OCI-LY7 (cell line): ENCODE measurements around the gene SP110. TPM values are rescaled to one million over a fixed set of nuclear protein-coding genes. Genes with fewer than 3 reads are reported as not detected.
A peak's percentile ranks its signal among the peaks of the same experiment; 100 is the strongest.

Experiments used
- BruUV-seq: library from RNA; stranded (reverse); fragments of 400-500 nt; replicated peaks from 2 replicates; lab custom pipeline; 2021; lab: Mats Ljungman, UMichigan
- CTCF ChIA-PET: fragments of 300-600 bp; sonication (Branson Sonifier 250); formaldehyde crosslinking; loops from one replicate; lab custom pipeline; 2022; ENCODE audit warnings: antibody characterized with exemption; ENCODE audit not compliant: unreplicated experiment; lab: Charles Lee
- POLR2A ChIA-PET: fragments of 300-600 bp; sonication (Branson Sonifier 250); formaldehyde crosslinking; loops from one replicate; lab custom pipeline; 2022; ENCODE audit warnings: antibody characterized with exemption; lab: Charles Lee
- DNase-seq: peaks from one replicate; pipeline ENCODE4 v3.0.0-alpha.2; 2015; ENCODE audit warnings: low spot score
- H2AFZ ChIP-seq: fragments of 200-600 bp; sonication (generic), shearing (Covaris generic); 2 replicates; pipeline ENCODE4 v1.6.1; 2014; ENCODE audit warnings: mild to moderate bottlenecking, antibody characterized with exemption, low read length, moderate library complexity
- H3K27ac ChIP-seq: fragments of 200-600 bp; sonication (generic); 2 replicates; pipeline ENCODE4 v1.5.1; 2014; ENCODE audit warnings: mixed run types, low read depth, mild to moderate bottlenecking, moderate library complexity, low read length, inconsistent platforms; ENCODE audit not compliant: poor library complexity, severe bottlenecking
- H3K36me3 ChIP-seq: fragments of 200-600 bp; sonication (generic); 2 replicates; pipeline ENCODE4 v1.6.1; 2014; ENCODE audit warnings: mild to moderate bottlenecking, antibody characterized with exemption, low read length, moderate library complexity, mixed read lengths; ENCODE audit not compliant: insufficient read depth
- H3K4me1 ChIP-seq: fragments of 200-600 bp; sonication (generic); 2 replicates; pipeline ENCODE4 v1.5.1; 2014; ENCODE audit warnings: mild to moderate bottlenecking, low read length; ENCODE audit not compliant: insufficient read depth, poor library complexity, severe bottlenecking
- H3K4me2 ChIP-seq: fragments of 200-600 bp; sonication (generic); 2 replicates; pipeline ENCODE4 v1.6.1; 2014; ENCODE audit warnings: mild to moderate bottlenecking, low read length
- H3K4me3 ChIP-seq: fragments of 200-600 bp; sonication (generic); 2 replicates; pipeline ENCODE4 v1.5.1; 2014; ENCODE audit warnings: mild to moderate bottlenecking, low read depth, low read length; ENCODE audit not compliant: poor library complexity, severe bottlenecking
- H3K79me2 ChIP-seq: fragments of 200-600 bp; sonication (generic); 2 replicates; pipeline ENCODE4 v1.6.1; 2016; ENCODE audit warnings: low read depth, mild to moderate bottlenecking, low read length, moderate library complexity, mixed read lengths; ENCODE audit not compliant: insufficient read depth
- H3K9me2 ChIP-seq: fragments of 200-600 bp; sonication (generic); 2 replicates; pipeline ENCODE4 v1.6.1; 2016; ENCODE audit warnings: mild to moderate bottlenecking, low read length, mixed read lengths; ENCODE audit not compliant: insufficient read depth
- H3K9me3 ChIP-seq: fragments of 200-600 bp; sonication (generic); 2 replicates; pipeline ENCODE4 v1.6.1; 2014; ENCODE audit warnings: mild to moderate bottlenecking, mixed run types, low read length, mixed read lengths
- H4K20me1 ChIP-seq: fragments of 200-600 bp; sonication (generic); 2 replicates; pipeline ENCODE4 v1.6.1; 2014; ENCODE audit warnings: mild to moderate bottlenecking, antibody characterized with exemption, low read length, moderate library complexity, mixed read lengths; ENCODE audit not compliant: insufficient read depth
- EZH2phosphoT487 ChIP-seq: fragments of 200-600 bp; sonication (generic); IDR thresholded peaks from 2 replicates; pipeline ENCODE4 v1.6.1; 2018; ENCODE audit warnings: low read depth, borderline replicate concordance, mild to moderate bottlenecking, mixed run types, antibody characterized with exemption, low read length, moderate library complexity, mixed read lengths
- intact Hi-C: fragments of 100-400 bp; cut with micrococcal nuclease; formaldehyde crosslinking; loops from one replicate; pipeline ENCODE4 v1.10.0; 2022; ENCODE audit not compliant: unreplicated experiment
- total RNA-seq, 2 experiments: library from RNA; depleted of rRNA in 1 of 2; stranded (reverse); fragments of >200 nt in 1 of 2; shearing (Covaris generic) in 1 of 2; gene quantifications; 2 replicates each; pipeline ENCODE4 v1.2.3, GENCODE V29; 2014 to 2022
- TF ChIP-seq, protein P1 (sequence below): fragments of 200-600 bp; sonication (generic); conservative IDR thresholded peaks from 2 replicates; pipeline ENCODE4 v1.5.1; 2014; ENCODE audit warnings: mild to moderate bottlenecking, antibody characterized with exemption, low read length, moderate library complexity, mixed read lengths

SP110 gene
- total RNA-seq, 2 experiments from 2014 or later: 9.3 to 15.7 TPM

DNA sequence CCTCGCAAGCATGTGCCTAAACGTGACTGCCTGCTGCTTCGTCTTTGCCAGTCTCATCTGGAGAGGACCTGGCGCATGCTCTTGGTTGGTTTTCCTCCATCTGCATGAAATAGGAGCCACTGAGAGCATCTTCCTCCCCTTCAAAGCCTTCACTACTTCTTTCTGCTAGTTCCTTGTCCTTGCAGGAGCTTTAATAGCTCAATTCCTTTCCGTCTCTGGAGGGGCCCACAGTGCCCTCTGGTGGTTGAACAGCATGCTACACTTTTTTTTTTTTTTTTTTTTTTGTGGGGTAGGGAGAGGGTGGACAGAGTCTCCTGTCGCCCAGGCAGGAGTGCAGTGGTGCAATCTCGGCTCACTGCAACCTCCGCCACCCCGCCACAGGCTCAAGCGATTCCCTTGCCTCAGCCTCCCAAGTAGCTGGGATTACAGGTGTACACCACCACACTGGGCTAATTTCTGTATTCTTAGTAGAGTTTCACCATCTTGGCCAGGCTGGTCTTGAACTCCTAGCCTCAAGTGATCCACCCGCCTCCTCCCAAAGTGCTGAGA, 59.6 kb downstream of the SP110 start:
- no peaks in the 10 kb centered on the region for H3K36me3 ChIP-seq
- DNase-seq: peak; percentile 49
- H3K79me2 ChIP-seq: no peaks in the 10 kb centered on the region
- ChIA-PET POLR2A (interaction anchor here (0.7 kb wide), 2 partner anchors 164 to 575 kb away, joined by 3 to 13 read pairs; no protein-coding TSS in a partner anchor), CTCF (interaction anchor here (0.6 kb wide), 2 partner anchors 16 to 646 kb away, joined by 3 to 4 read pairs; no protein-coding TSS in a partner anchor)
- TF ChIP-seq, protein P1, sequence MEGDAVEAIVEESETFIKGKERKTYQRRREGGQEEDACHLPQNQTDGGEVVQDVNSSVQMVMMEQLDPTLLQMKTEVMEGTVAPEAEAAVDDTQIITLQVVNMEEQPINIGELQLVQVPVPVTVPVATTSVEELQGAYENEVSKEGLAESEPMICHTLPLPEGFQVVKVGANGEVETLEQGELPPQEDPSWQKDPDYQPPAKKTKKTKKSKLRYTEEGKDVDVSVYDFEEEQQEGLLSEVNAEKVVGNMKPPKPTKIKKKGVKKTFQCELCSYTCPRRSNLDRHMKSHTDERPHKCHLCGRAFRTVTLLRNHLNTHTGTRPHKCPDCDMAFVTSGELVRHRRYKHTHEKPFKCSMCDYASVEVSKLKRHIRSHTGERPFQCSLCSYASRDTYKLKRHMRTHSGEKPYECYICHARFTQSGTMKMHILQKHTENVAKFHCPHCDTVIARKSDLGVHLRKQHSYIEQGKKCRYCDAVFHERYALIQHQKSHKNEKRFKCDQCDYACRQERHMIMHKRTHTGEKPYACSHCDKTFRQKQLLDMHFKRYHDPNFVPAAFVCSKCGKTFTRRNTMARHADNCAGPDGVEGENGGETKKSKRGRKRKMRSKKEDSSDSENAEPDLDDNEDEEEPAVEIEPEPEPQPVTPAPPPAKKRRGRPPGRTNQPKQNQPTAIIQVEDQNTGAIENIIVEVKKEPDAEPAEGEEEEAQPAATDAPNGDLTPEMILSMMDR: peak; percentile 86
- TF ChIP-seq EZH2phosphoT487: no peak
- no peak overlapping the region for H3K4me3 ChIP-seq
- H3K9me2 ChIP-seq: no peaks in the 10 kb centered on the region
- no peak overlapping the region for H3K27ac ChIP-seq
- no peaks in the 10 kb centered on the region for H3K4me1 ChIP-seq
- BruUV-seq: no TSS peak
- no peak overlapping the region for H2AFZ ChIP-seq
- no peaks in the 10 kb centered on the region for H4K20me1 ChIP-seq
- no peaks in the 10 kb centered on the region for H3K9me3 ChIP-seq
- intact Hi-C loops: loop anchor here (5.0 kb wide), 1 partner anchor 153 kb away; no protein-coding TSS in a partner anchor
- no peak overlapping the region for H3K4me2 ChIP-seq

DNA sequence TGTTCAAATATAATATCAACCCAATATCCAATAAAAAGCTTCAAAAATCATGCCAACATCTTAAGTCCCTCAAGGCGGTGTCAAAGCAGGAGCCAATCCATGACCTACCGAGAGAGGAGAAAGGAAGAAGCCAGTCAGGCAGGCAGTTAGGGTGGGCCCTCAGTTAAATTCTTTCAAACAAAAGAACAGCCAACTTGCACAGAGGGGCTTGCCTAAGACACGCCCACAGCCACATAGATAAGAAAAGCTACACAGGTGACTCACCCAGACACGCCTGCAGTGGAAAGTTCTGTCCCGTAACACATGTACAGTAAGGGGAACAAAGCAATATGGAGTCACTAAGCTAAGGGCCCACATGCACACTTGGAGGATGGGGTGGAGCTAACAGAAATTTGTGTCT, 61.3 kb downstream of the SP110 start:
- no peak overlapping the region for H3K27ac ChIP-seq
- no peak overlapping the region for H3K4me3 ChIP-seq
- CTCF ChIA-PET: interaction anchor here (1.2 kb wide), 1 partner anchor 452 kb away, joined by 3 read pairs; no protein-coding TSS in a partner anchor
- POLR2A ChIA-PET: interaction anchor here (0.6 to 0.7 kb wide), 3 partner anchors 78 to 88 kb away, joined by 3 to 4 read pairs (median 3); no protein-coding TSS in a partner anchor
- no peak overlapping the region for H2AFZ ChIP-seq
- H4K20me1 ChIP-seq: no peaks in the 10 kb centered on the region
- intact Hi-C loops: no loop called here
- BruUV-seq: no TSS peak
- H3K4me1 ChIP-seq: no peaks in the 10 kb centered on the region
- H3K4me2 ChIP-seq: no peak overlapping the region
- no peaks in the 10 kb centered on the region for H3K79me2 ChIP-seq
- TF ChIP-seq EZH2phosphoT487: no peak
- TF ChIP-seq, protein P1: no peak
- H3K9me3 ChIP-seq: no peaks in the 10 kb centered on the region
- DNase-seq: no peak
- H3K36me3 ChIP-seq: no peaks in the 10 kb centered on the region
- H3K9me2 ChIP-seq: no peaks in the 10 kb centered on the region
